ENCODE measurements around the gene TERT.

The TERT gene

GRCh38 chr5:1311439-1312055, 16.7 kb upstream of the TERT start:
- in situ Hi-C loops (cut with HindIII; ENCODE audit: low sequenced_read_pairs), result loop anchor here (25.0 kb wide), 1 partner anchor 374 kb away; no protein-coding TSS in a partner anchor
- TF ChIP-seq CTCF (IDR thresholded peaks at IDR 0.05; ENCODE audit: low read depth, low read length, missing control alignments), result no peak
- no peak for DNase-seq (ENCODE audit: low read depth)
- H3K4me3 ChIP-seq (ENCODE audit: low read depth, low read length), result no peak overlapping the region

GRCh38 chr5:1310118-1310517, 15.2 kb upstream of the TERT start:
- no peak for DNase-seq (ENCODE audit: low read depth)
- H3K4me3 ChIP-seq (ENCODE audit: low read depth, low read length), result no peak overlapping the region
- TF ChIP-seq CTCF (IDR thresholded peaks at IDR 0.05; ENCODE audit: low read depth, low read length, missing control alignments), result no peak
- in situ Hi-C loops (cut with HindIII; ENCODE audit: low sequenced_read_pairs), result loop anchor here (25.0 kb wide), 1 partner anchor 373 kb away; no protein-coding TSS in a partner anchor

GRCh38 chr5:1304033-1304432, 9.2 kb upstream of the TERT start:
- in situ Hi-C loops (cut with HindIII; ENCODE audit: low sequenced_read_pairs), result loop anchor here (25.0 kb wide), 1 partner anchor 367 kb away; no protein-coding TSS in a partner anchor
- H3K4me3 ChIP-seq (ENCODE audit: low read depth, low read length), result no peak overlapping the region
- no peak for DNase-seq (ENCODE audit: low read depth)
- no peak for TF ChIP-seq CTCF (IDR thresholded peaks at IDR 0.05; ENCODE audit: low read depth, low read length, missing control alignments)

GRCh38 chr5:1302258-1302657, 7.4 kb upstream of the TERT start:
- DNase-seq (ENCODE audit: low read depth), result no peak
- in situ Hi-C loops (cut with HindIII; ENCODE audit: low sequenced_read_pairs), result loop anchor here (25.0 kb wide), 1 partner anchor 365 kb away; no protein-coding TSS in a partner anchor
- no peak overlapping the region for H3K4me3 ChIP-seq (ENCODE audit: low read depth, low read length)
- TF ChIP-seq CTCF (IDR thresholded peaks at IDR 0.05; ENCODE audit: low read depth, low read length, missing control alignments), result no peak

- in situ Hi-C loops (cut with HindIII; ENCODE audit: low sequenced_read_pairs), result loop anchor here (25.0 kb wide), 1 partner anchor 363 kb away; no protein-coding TSS in a partner anchor
- H3K4me3 ChIP-seq (ENCODE audit: low read depth, low read length), result no peak overlapping the region
- no peak for TF ChIP-seq CTCF (IDR thresholded peaks at IDR 0.05; ENCODE audit: low read depth, low read length, missing control alignments)
- no peak for DNase-seq (ENCODE audit: low read depth)
Measured at GRCh38 chr5:1300581-1301083, 5.8 kb upstream of the TERT start.

GRCh38 chr5:1299961-1300360, 5.1 kb upstream of the TERT start:
- TF ChIP-seq CTCF (IDR thresholded peaks at IDR 0.05; ENCODE audit: low read depth, low read length, missing control alignments), result no peak
- in situ Hi-C loops (cut with HindIII; ENCODE audit: low sequenced_read_pairs), result loop anchor here (25.0 kb wide), 1 partner anchor 363 kb away; no protein-coding TSS in a partner anchor
- H3K4me3 ChIP-seq (ENCODE audit: low read depth, low read length), result no peak overlapping the region
- DNase-seq (ENCODE audit: low read depth), result no peak
